ENCODE data around the gene PXT1. TPM values are rescaled to one million over a fixed set of nuclear protein-coding genes. Genes with fewer than 3 reads are reported as not detected.
"Not testable (repeated sequence)": the region's sequence is repeated elsewhere in the genome, so short reads cannot be mapped to it uniquely, and the experiment has no call there.

PXT1 gene
- polyA plus RNA-seq, 3 donors, result 0.13 to 0.31 (median 0.24) TPM

GRCh38 chr6:36455486-36456027, 12.9 kb upstream of the PXT1 start:
- H3K4me1 ChIP-seq (ENCODE audit: control insufficient read depth in 1 of 2, insufficient read depth in 2 of 2, low read length in 2 of 2), result peaks cover 4 to 5% of the 10 kb centered on the region in 2 donors
- Mint-ChIP-seq H3K27me3 (ENCODE audit: low read depth in 3 of 3) (no peaks in the 10 kb centered on the region), H3K4me3 (no peak overlapping the region), H3K4me1 (peaks cover 10% of the 10 kb centered on the region), H3K36me3 (peaks cover 21 to 61% of the 10 kb centered on the region in 2 donors), H3K27ac (peak overlapping the region in 1 of 7 donors; percentile 15), H3K9me3 (no peaks in the 10 kb centered on the region)
- H2AFZ ChIP-seq (ENCODE audit: insufficient read depth, low read depth, low read length, poor library complexity, severe bottlenecking), result no peak overlapping the region
- H3K27ac ChIP-seq (ENCODE audit: low read depth in 1 of 2, low read length in 2 of 2), result no peak overlapping the region
- no peak overlapping the region for H3K4me3 ChIP-seq (replicated peaks in 1 of 3; ENCODE audit: low read depth in 2 of 3, low read length in 3 of 3)
- no peaks in the 10 kb centered on the region for H3K27me3 ChIP-seq (ENCODE audit: control insufficient read depth in 2 of 2, insufficient read depth in 2 of 2, low read length in 2 of 2)
- H3K4me2 ChIP-seq (replicated peaks; ENCODE audit: extremely low read depth, low read length, poor library complexity, severe bottlenecking), result no peak overlapping the region
- TF ChIP-seq CTCF (IDR thresholded peaks at IDR 0.05), result no peak
- no peak for DNase-seq
- H3K36me3 ChIP-seq (replicated peaks in 1 of 2; ENCODE audit: control insufficient read depth in 1 of 2, insufficient read depth in 2 of 2, low read length in 2 of 2), result peaks cover 12 to 54% of the 10 kb centered on the region in 2 donors
- no peaks in the 10 kb centered on the region for H3K9me3 ChIP-seq (replicated peaks in 1 of 2; ENCODE audit: control insufficient read depth in 1 of 2, insufficient read depth in 1 of 2, low read length in 2 of 2)
- peaks cover 99% of the 10 kb centered on the region for H3K79me2 ChIP-seq (ENCODE audit: insufficient read depth, low read length)
- intact Hi-C loops (cut with micrococcal nuclease), result no loop called here
- 92% methylated on average over 1 of the region's 3 CpGs for WGBS (ENCODE audit: insufficient coverage)
- H4K20me1 ChIP-seq (ENCODE audit: insufficient read depth, low read length), result peaks cover 92% of the 10 kb centered on the region
- H3K9ac ChIP-seq (ENCODE audit: insufficient read depth, low read length, poor library complexity, severe bottlenecking), result no peak overlapping the region

GRCh38 chr6:36452897-36453296, 10.2 kb upstream of the PXT1 start:
- H3K4me3 Mint-ChIP-seq; H3K27ac ChIP-seq (ENCODE audit: low read depth in 1 of 2, low read length in 2 of 2); H2AFZ ChIP-seq (ENCODE audit: insufficient read depth, low read depth, low read length, poor library complexity, severe bottlenecking); H3K27me3 Mint-ChIP-seq (ENCODE audit: low read depth in 3 of 3); H3K4me1 ChIP-seq (ENCODE audit: control insufficient read depth in 1 of 2, insufficient read depth in 2 of 2, low read length in 2 of 2); H3K4me2 ChIP-seq (replicated peaks; ENCODE audit: extremely low read depth, low read length, poor library complexity, severe bottlenecking); H3K9me3 ChIP-seq (replicated peaks in 1 of 2; ENCODE audit: control insufficient read depth in 1 of 2, insufficient read depth in 1 of 2, low read length in 2 of 2); H3K27me3 ChIP-seq (ENCODE audit: control insufficient read depth in 2 of 2, insufficient read depth in 2 of 2, low read length in 2 of 2); H3K27ac Mint-ChIP-seq; H3K9ac ChIP-seq (ENCODE audit: insufficient read depth, low read length, poor library complexity, severe bottlenecking); intact Hi-C loops (cut with micrococcal nuclease); DNase-seq; H3K4me3 ChIP-seq (replicated peaks in 1 of 3; ENCODE audit: low read depth in 2 of 3, low read length in 3 of 3): not testable (repeated sequence)
- peaks cover 8 to 14% (median 11%) of the 10 kb centered on the region in 7 donors for H3K9me3 Mint-ChIP-seq
- Histone ChIP-seq H4K20me1 (ENCODE audit: insufficient read depth, low read length) (peaks cover 85% of the 10 kb centered on the region), H3K79me2 (ENCODE audit: insufficient read depth, low read length) (peaks cover 100% of the 10 kb centered on the region), H3K36me3 (replicated peaks in 1 of 2; ENCODE audit: control insufficient read depth in 1 of 2, insufficient read depth in 2 of 2, low read length in 2 of 2) (peaks cover 12 to 68% of the 10 kb centered on the region in 2 donors)
- H3K36me3 Mint-ChIP-seq, result peaks cover 37 to 71% of the 10 kb centered on the region in 2 donors
- WGBS (ENCODE audit: insufficient coverage), result 100% methylated on average over 2 of the region's 8 CpGs
- H3K4me1 Mint-ChIP-seq, result peaks cover 14% of the 10 kb centered on the region

- not testable (repeated sequence) for H3K27me3 Mint-ChIP-seq (ENCODE audit: low read depth in 3 of 3); H3K4me3 Mint-ChIP-seq; H2AFZ ChIP-seq (ENCODE audit: insufficient read depth, low read depth, low read length, poor library complexity, severe bottlenecking); H3K9me3 ChIP-seq (replicated peaks in 1 of 2; ENCODE audit: control insufficient read depth in 1 of 2, insufficient read depth in 1 of 2, low read length in 2 of 2); H3K27ac ChIP-seq (ENCODE audit: low read depth in 1 of 2, low read length in 2 of 2); H3K27me3 ChIP-seq (ENCODE audit: control insufficient read depth in 2 of 2, insufficient read depth in 2 of 2, low read length in 2 of 2); DNase-seq; H3K4me3 ChIP-seq (replicated peaks in 1 of 3; ENCODE audit: low read depth in 2 of 3, low read length in 3 of 3); H3K9ac ChIP-seq (ENCODE audit: insufficient read depth, low read length, poor library complexity, severe bottlenecking); H3K4me2 ChIP-seq (replicated peaks; ENCODE audit: extremely low read depth, low read length, poor library complexity, severe bottlenecking)
- intact Hi-C loops (cut with micrococcal nuclease), result loop anchor here in 1 of 2 donors (10.0 kb wide), 2 partner anchors 96 to 146 kb away; partner anchors contain the start of genes SRSF3 and STK38
- WGBS (ENCODE audit: insufficient coverage), result 98% methylated on average over 6 of the region's 10 CpGs
- peaks cover 77% of the 10 kb centered on the region for H4K20me1 ChIP-seq (ENCODE audit: insufficient read depth, low read length)
- H3K36me3 ChIP-seq (replicated peaks in 1 of 2; ENCODE audit: control insufficient read depth in 1 of 2, insufficient read depth in 2 of 2, low read length in 2 of 2), result peaks cover 7 to 52% of the 10 kb centered on the region in 2 donors
- H3K27ac Mint-ChIP-seq, result peak overlapping the region in 2 of 7 donors; percentile 63 to 74
- H3K4me1 ChIP-seq (ENCODE audit: control insufficient read depth in 1 of 2, insufficient read depth in 2 of 2, low read length in 2 of 2), result peaks cover 11 to 14% of the 10 kb centered on the region in 2 donors
- peaks cover 8 to 14% (median 11%) of the 10 kb centered on the region in 7 donors for H3K9me3 Mint-ChIP-seq
- peaks cover 100% of the 10 kb centered on the region for H3K79me2 ChIP-seq (ENCODE audit: insufficient read depth, low read length)
- peaks cover 31 to 51% of the 10 kb centered on the region in 2 donors for H3K36me3 Mint-ChIP-seq
- H3K4me1 Mint-ChIP-seq, result peaks cover 28% of the 10 kb centered on the region
Observed at GRCh38 chr6:36449173-36449572, 6.5 kb upstream of the PXT1 start.
